Stimulated activated CD8-positive, alpha-beta memory T cell treated with anti-CD3 and anti-CD28 coated beads, Interleukin-15, amount 100 ng/mL, for 4 hours (primary cell): ENCODE results near the gene MRPL21.

Experiments used
- DNase-seq, 2 donors: peaks; one replicate each; pipeline ENCODE4 v3.0.0-alpha.2; 2020; ENCODE audit warnings: low read depth in 2 of 2

Gene MRPL21

DNA sequence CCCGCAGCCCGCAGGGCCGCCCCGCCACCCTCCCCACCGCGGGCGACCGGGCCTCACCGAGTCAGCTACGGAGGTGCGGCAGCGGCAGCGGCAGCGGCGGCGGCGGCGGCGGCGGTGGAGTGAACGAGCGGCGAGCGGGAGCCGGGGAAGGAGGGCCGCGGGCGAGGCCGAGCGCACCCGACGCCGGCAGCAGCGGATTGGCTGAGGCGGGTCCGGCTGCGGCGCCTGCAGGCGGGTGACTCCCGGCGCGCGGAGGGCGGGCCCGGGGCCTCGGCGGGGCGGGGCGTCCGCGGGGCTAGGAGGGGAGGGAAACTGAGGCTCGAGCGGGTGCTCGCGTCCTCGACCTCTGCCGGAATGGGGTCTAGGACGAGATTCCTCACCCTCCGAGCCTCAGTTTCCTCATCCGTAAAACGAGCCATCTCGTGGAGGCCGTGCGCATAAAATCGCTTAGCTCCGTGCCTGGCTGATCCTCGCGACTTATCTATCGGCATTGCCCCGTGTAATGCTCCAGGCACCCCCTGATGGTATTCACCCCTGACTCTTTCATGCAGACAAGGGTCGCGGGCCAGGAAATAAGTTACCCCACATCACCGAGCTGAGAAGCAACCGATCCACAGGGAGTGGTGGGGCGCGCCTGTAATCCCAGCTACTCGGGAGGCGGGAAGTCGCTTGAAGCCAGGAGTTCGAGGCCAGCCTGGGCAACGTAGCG is 61.8 kb downstream of the MRPL21 start, which contains the start of gene CPT1A:
CPT1A (minus strand) TSS at position 199 of the 709 bp plus-strand sequence. CDS start 26,442 bp downstream, outside the sequence.
- peak in 1 of 2 donors; percentile 51 for DNase-seq
